Tibial nerve (tissue), 4 donors: ENCODE measurements around the gene MAGEB5. TPM values are rescaled to one million over a fixed set of nuclear protein-coding genes. Genes with fewer than 3 reads are reported as not detected.
"Not testable (repeated sequence)": the region's sequence is repeated elsewhere in the genome, so short reads cannot be mapped to it uniquely, and the experiment has no call there.

ENCODE experiments used
- DNase-seq, 2 donors: peaks; one replicate each; pipeline ENCODE4 v3.0.0-alpha.2; 2019; ENCODE audit warnings: low spot score in 2 of 2
- H3K27ac ChIP-seq, 4 donors: fragments of 200-600 bp; sonication (generic) in 3 of 4; one replicate each; pipeline ENCODE4 v1.5.1; 2017 to 2019; ENCODE audit warnings: mild to moderate bottlenecking in 1 of 4
- H3K27me3 ChIP-seq, 2 donors: fragments of 200-600 bp; sonication (generic) in 1 of 2; one replicate each; pipeline versions ENCODE4 v1.5.1 to v1.6.0; 2017 to 2019
- H3K36me3 ChIP-seq, 3 donors: fragments of 200-600 bp; sonication (generic); one replicate each; pipeline ENCODE4 v1.5.1; 2018 to 2019
- H3K4me1 ChIP-seq, 4 donors: fragments of 200-600 bp; sonication (generic) in 3 of 4; one replicate each; pipeline ENCODE4 v1.5.1; 2017 to 2019
- H3K4me3 ChIP-seq, 4 donors: fragments of 200-600 bp; sonication (generic) in 3 of 4; one replicate each; pipeline ENCODE4 v1.5.1; 2017 to 2019; ENCODE audit warnings: mild to moderate bottlenecking in 1 of 4, moderate library complexity in 1 of 4
- H3K9me3 ChIP-seq, 4 donors: fragments of 200-600 bp; sonication (generic) in 3 of 4; one replicate each; pipeline ENCODE4 v1.5.1; 2017 to 2019
- CTCF ChIP-seq, 5 experiments: fragments of 200-600 bp in 3 of 5; fragments of 450-650 bp in 2 of 5; sonication (generic) in 3 of 5; IDR thresholded peaks; one replicate each; pipeline ENCODE4 v1.5.1; 2016 to 2019; ENCODE audit warnings: antibody characterized with exemption in 5 of 5, mild to moderate bottlenecking in 3 of 5, moderate library complexity in 2 of 5
- EP300 ChIP-seq, 2 donors: sonication (generic); formaldehyde crosslinking; IDR thresholded peaks; one replicate each; pipeline ENCODE4 v1.6.1; 2017; ENCODE audit warnings: antibody characterized with exemption in 2 of 2, mild to moderate bottlenecking in 1 of 2
- POLR2A ChIP-seq, 2 donors: fragments of 450-650 bp; IDR thresholded peaks; one replicate each; pipeline ENCODE4 v1.6.1; 2017; ENCODE audit warnings: antibody characterized with exemption in 2 of 2, mild to moderate bottlenecking in 2 of 2, moderate library complexity in 2 of 2
- WGBS, 2 donors: methylation state at CpG; one replicate each; pipeline ENCODE4 v1.1.5; 2018; 5-methylcytosine and 5-hydroxymethylcytosine counted together
- total RNA-seq, 4 donors: library from RNA; depleted of rRNA; stranded (reverse); fragments of >200 nt; gene quantifications; one replicate each; pipeline ENCODE4 v1.1.0, GENCODE V29; 2016

MAGEB5 gene
- not detected for total RNA-seq

GRCh38 chrX:26215869-26216268 is at the start of gene MAGEB5:
Gene MAGEB5, plus strand, starts transcription at chrX:26216169. Its CDS starts 1,133 bp downstream, at chrX:26217302.
- Histone ChIP-seq H3K4me1 (no peaks in the 10 kb centered on the region), H3K36me3 (no peaks in the 10 kb centered on the region), H3K9me3 (no peaks in the 10 kb centered on the region), H3K4me3 (no peak within 1 kb of the TSS), H3K27me3 (no peaks in the 10 kb centered on the region), H3K27ac (no peak within 1 kb of the TSS)
- TF ChIP-seq EP300 (IDR thresholded peaks at IDR 0.05) (no peak), CTCF (IDR thresholded peaks at IDR 0.05) (no peak), POLR2A (IDR thresholded peaks at IDR 0.05) (no peak)
- WGBS, 2 donors: 66 to 86% methylated on average over 5 of the region's 5 CpGs
- DNase-seq: no peak

DNA sequence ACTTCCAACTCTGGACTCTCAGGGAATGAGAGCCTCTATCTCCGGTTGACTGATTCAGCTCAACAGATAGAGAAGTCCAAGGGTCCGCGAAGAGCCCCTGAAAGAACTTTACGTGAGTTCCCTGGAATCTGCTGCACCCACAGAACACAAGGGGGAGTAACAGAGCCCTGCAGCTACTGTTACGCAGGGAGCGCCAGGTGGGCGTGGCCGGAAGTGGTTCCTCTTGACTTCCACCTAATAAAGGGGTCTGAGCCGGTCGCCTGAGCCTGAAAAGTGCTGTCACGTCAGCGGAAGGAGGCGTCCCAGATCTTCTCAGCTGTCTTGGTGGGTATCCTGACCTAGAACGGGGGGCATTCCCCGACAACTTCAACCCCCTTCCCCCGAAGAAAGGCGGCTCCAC is 23.8 kb upstream of the MAGEB5 start, which contains the start of gene MAGEB6:
MAGEB6 (plus strand) TSS at position 237 of the 400 bp plus-strand sequence. CDS start 1,407 bp downstream, outside the sequence.
- no peak within 1 kb of the TSS for H3K27ac ChIP-seq
- DNase-seq: no peak
- no peaks in the 10 kb centered on the region for H3K36me3 ChIP-seq
- WGBS, 2 donors: 86% methylated on average over 17 of the region's 17 CpGs; no CpG with 5 or more reads in 1 of the 2 donors
- no peak within 1 kb of the TSS for H3K4me3 ChIP-seq
- no peak for TF ChIP-seq EP300 (IDR thresholded peaks at IDR 0.05)
- TF ChIP-seq CTCF (IDR thresholded peaks at IDR 0.05): no peak
- TF ChIP-seq POLR2A (IDR thresholded peaks at IDR 0.05): no peak
- no peaks in the 10 kb centered on the region for H3K9me3 ChIP-seq
- H3K4me1 ChIP-seq: no peaks in the 10 kb centered on the region
- H3K27me3 ChIP-seq: no peaks in the 10 kb centered on the region

- no peak for TF ChIP-seq EP300 (IDR thresholded peaks at IDR 0.05)
- TF ChIP-seq POLR2A (IDR thresholded peaks at IDR 0.05): no peak
- TF ChIP-seq CTCF (IDR thresholded peaks at IDR 0.05): no peak
- H3K36me3 ChIP-seq: no peaks in the 10 kb centered on the region
- DNase-seq: no peak
- no peaks in the 10 kb centered on the region for H3K4me1 ChIP-seq
- no peaks in the 10 kb centered on the region for H3K9me3 ChIP-seq
- no peaks in the 10 kb centered on the region for H3K27me3 ChIP-seq
- no peak overlapping the region for H3K27ac ChIP-seq
- H3K4me3 ChIP-seq: no peak overlapping the region
Measured at GRCh38 chrX:26203561-26203960, 12.4 kb upstream of the MAGEB5 start.

GRCh38 chrX:26204717-26205116 is 11.3 kb upstream of the MAGEB5 start:
- not testable (repeated sequence) for H3K4me1 ChIP-seq, H3K36me3 ChIP-seq, H3K9me3 ChIP-seq, H3K27me3 ChIP-seq, H3K27ac ChIP-seq, DNase-seq, H3K4me3 ChIP-seq
- 99 to 100% methylated on average over 3 to 17 of the region's 27 CpGs for WGBS, 2 donors

GRCh38 chrX:26208012-26208411 is 8.0 kb upstream of the MAGEB5 start:
- Histone ChIP-seq H3K4me1 (no peaks in the 10 kb centered on the region), H3K9me3 (no peaks in the 10 kb centered on the region), H3K27me3 (no peaks in the 10 kb centered on the region), H3K4me3 (no peak overlapping the region), H3K27ac (no peak overlapping the region), H3K36me3 (no peaks in the 10 kb centered on the region)
- DNase-seq: no peak
- TF ChIP-seq CTCF (IDR thresholded peaks at IDR 0.05) (no peak), EP300 (IDR thresholded peaks at IDR 0.05) (no peak), POLR2A (IDR thresholded peaks at IDR 0.05) (no peak)
- 45 to 52% methylated on average over 3 of the region's 3 CpGs for WGBS, 2 donors

- H3K36me3 ChIP-seq: no peaks in the 10 kb centered on the region
- H3K4me1 ChIP-seq: no peaks in the 10 kb centered on the region
- no peaks in the 10 kb centered on the region for H3K27me3 ChIP-seq
- TF ChIP-seq POLR2A (IDR thresholded peaks at IDR 0.05) (no peak), CTCF (IDR thresholded peaks at IDR 0.05) (no peak), EP300 (IDR thresholded peaks at IDR 0.05) (no peak)
- DNase-seq: no peak
- H3K9me3 ChIP-seq: no peaks in the 10 kb centered on the region
- H3K27ac ChIP-seq: no peak overlapping the region
- H3K4me3 ChIP-seq: no peak overlapping the region
- 49 to 73% methylated on average over 6 to 7 of the region's 7 CpGs for WGBS, 2 donors
Measured at GRCh38 chrX:26219351-26219750, 3.4 kb downstream of the MAGEB5 start.
